Colonic mucosa (tissue), 4 donors: ENCODE data around the gene CDK8. TPM values are rescaled to one million over a fixed set of nuclear protein-coding genes. Genes with fewer than 3 reads are reported as not detected.

Experiments
- DNase-seq: peaks from one replicate; pipeline ENCODE4 v3.0.0-alpha.2; 2020
- H3K27ac ChIP-seq: fragments of 200-600 bp; one replicate; pipeline ENCODE4 v1.8.0; 2021
- H3K27me3 ChIP-seq: fragments of 200-600 bp; one replicate; pipeline ENCODE4 v1.8.0; 2021
- H3K36me3 ChIP-seq: fragments of 200-600 bp; one replicate; pipeline ENCODE4 v1.8.0; 2021
- H3K4me1 ChIP-seq: fragments of 200-600 bp; one replicate; pipeline ENCODE4 v1.8.0; 2021; ENCODE audit warnings: mild to moderate bottlenecking
- H3K4me3 ChIP-seq: fragments of 200-600 bp; one replicate; pipeline ENCODE4 v1.8.0; 2021
- H3K9ac ChIP-seq, 2 donors: one replicate each; pipeline ENCODE4 v1.7.0; 2013; ENCODE audit warnings: control low read depth in 2 of 2, low read depth in 2 of 2, low read length in 2 of 2
- H3K9me3 ChIP-seq: fragments of 200-600 bp; one replicate; pipeline ENCODE4 v1.8.0; 2021
- intact Hi-C: fragments of 100-400 bp; cut with DNase I; formaldehyde crosslinking; loops from one replicate; pipeline ENCODE4 v1.14.1; 2022
- total RNA-seq, 2 donors: library from RNA; stranded (reverse); fragmentation: NEBNext Ultra II Directional in 1 of 2; extraction: Animal tissue kit (Norgen Biotek cat#: 25700) in 1 of 2; gene quantifications; one replicate each; pipeline ENCODE4 v1.2.1, GENCODE V29; 2021
- TF ChIP-seq, protein P1 (sequence below): fragments of 200-600 bp; IDR thresholded peaks from one replicate; pipeline ENCODE4 v1.8.0; 2022; ENCODE audit warnings: antibody characterized with exemption, mild to moderate bottlenecking
- donor health status: healthy.
- donor health status: DM: no; HTN: no; CAD: no.
- donor health status: DM: no; HTN: no; CAD: no.

Gene CDK8
- total RNA-seq, 2 donors from 2014 or later, result 22.7 to 31.8 TPM

GRCh38 chr13:26326562-26326961 is 72.6 kb downstream of the CDK8 start:
- Histone ChIP-seq H3K36me3 (no peaks in the 10 kb centered on the region), H3K4me3 (no peak overlapping the region), H3K27ac (no peak overlapping the region), H3K9me3 (no peaks in the 10 kb centered on the region), H3K4me1 (no peaks in the 10 kb centered on the region), H3K27me3 (no peaks in the 10 kb centered on the region), H3K9ac (no peak overlapping the region)
- TF ChIP-seq, protein P1, sequence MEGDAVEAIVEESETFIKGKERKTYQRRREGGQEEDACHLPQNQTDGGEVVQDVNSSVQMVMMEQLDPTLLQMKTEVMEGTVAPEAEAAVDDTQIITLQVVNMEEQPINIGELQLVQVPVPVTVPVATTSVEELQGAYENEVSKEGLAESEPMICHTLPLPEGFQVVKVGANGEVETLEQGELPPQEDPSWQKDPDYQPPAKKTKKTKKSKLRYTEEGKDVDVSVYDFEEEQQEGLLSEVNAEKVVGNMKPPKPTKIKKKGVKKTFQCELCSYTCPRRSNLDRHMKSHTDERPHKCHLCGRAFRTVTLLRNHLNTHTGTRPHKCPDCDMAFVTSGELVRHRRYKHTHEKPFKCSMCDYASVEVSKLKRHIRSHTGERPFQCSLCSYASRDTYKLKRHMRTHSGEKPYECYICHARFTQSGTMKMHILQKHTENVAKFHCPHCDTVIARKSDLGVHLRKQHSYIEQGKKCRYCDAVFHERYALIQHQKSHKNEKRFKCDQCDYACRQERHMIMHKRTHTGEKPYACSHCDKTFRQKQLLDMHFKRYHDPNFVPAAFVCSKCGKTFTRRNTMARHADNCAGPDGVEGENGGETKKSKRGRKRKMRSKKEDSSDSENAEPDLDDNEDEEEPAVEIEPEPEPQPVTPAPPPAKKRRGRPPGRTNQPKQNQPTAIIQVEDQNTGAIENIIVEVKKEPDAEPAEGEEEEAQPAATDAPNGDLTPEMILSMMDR, result no peak
- no peak for DNase-seq
- intact Hi-C loops, result no loop called here

DNA sequence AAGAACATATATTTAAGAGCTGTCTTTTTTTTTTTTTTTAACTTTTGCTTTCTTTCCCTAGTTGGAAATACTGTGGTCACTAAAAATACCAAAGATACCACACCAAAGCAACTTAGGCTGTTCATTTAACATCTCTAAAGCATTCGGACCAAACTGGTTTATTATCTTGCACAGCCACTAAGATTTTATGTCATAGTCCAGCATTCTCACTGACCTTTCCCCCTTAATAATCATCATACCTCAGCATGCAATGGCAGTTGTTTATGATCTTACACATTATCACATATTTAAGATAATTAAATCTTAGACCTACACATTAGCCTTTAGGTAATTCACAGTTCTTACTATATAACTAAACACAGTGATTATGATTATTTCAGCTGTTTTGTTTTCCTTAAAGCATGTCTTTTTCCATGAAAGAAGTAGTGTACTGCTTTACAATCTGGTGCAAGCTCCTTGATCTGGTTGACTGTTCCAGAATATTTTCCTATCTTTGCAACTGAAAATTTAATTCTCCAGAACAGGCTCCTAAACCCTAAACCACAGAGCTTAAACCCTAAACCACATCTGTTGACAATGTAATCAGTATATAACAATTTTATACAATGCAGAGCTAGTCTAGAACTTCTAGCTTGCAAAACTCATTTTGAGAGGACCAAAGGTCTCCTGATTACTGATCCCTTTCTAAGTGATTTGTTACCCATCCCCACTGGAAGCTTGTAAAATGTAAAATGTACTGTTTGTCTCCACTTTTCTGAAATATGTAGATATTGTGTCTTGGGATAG is 74.2 kb downstream of the CDK8 start:
- Histone ChIP-seq H3K4me3 (no peak overlapping the region), H3K27me3 (no peaks in the 10 kb centered on the region), H3K36me3 (no peaks in the 10 kb centered on the region), H3K27ac (no peak overlapping the region), H3K9me3 (no peaks in the 10 kb centered on the region), H3K9ac (no peak overlapping the region), H3K4me1 (no peaks in the 10 kb centered on the region)
- TF ChIP-seq, protein P1, result no peak
- no peak for DNase-seq
- intact Hi-C loops, result no loop called here

DNA sequence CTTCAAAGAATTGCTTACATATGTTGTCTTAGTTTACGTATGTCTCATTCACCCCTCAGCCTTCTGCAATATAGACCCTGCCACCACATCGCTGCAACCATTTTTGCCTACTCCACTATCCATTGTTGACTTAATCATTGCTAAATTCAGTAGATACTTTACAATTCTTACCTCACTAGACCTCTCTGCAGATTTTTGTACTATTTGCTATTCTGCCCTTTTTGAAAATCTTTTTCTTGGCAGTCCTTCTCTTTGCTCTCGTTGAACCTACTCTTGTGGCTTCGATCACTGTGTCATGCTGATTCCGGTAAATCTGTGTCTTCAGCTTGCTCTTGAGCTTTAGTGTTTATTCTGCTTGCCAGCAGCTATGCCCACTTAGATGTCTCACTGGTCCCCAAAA is 81.2 kb downstream of the CDK8 start:
- Histone ChIP-seq H3K36me3 (no peaks in the 10 kb centered on the region), H3K9ac (no peak overlapping the region), H3K27me3 (no peaks in the 10 kb centered on the region), H3K9me3 (no peaks in the 10 kb centered on the region), H3K4me1 (no peaks in the 10 kb centered on the region), H3K4me3 (no peak overlapping the region), H3K27ac (no peak overlapping the region)
- DNase-seq, result no peak
- TF ChIP-seq, protein P1, result no peak
- intact Hi-C loops, result no loop called here

- H3K27ac ChIP-seq, result no peak overlapping the region
- no peak overlapping the region for H3K9ac ChIP-seq
- no peaks in the 10 kb centered on the region for H3K36me3 ChIP-seq
- intact Hi-C loops, result no loop called here
- no peak overlapping the region for H3K4me3 ChIP-seq
- no peak for DNase-seq
- TF ChIP-seq, protein P1, result no peak
- no peaks in the 10 kb centered on the region for H3K9me3 ChIP-seq
- no peaks in the 10 kb centered on the region for H3K27me3 ChIP-seq
- no peaks in the 10 kb centered on the region for H3K4me1 ChIP-seq
These were observed 86.9 kb downstream of the CDK8 start for GRCh38 chr13:26340807-26341206.

DNA sequence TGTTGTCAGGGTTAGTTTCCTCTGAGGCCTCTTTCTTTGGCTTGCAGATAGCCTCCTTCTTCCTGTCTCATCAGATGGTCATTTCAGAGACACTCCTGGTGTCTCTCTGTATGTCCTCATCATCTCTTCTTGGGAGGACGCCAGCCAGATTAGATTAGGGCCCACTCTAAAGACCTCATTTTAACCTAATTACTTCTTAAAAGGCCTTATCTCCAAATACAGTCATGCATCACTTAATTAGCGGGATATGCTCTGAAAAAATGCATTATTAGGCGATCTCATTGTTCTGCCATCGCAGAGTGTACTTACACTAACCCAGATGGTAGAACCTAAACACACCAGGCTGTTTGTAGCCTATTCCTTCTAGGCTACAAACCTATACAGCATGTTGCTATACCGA is 89.0 kb downstream of the CDK8 start:
- intact Hi-C loops, result no loop called here
- H3K4me1 ChIP-seq, result no peaks in the 10 kb centered on the region
- no peak for DNase-seq
- no peak overlapping the region for H3K27ac ChIP-seq
- H3K27me3 ChIP-seq, result no peaks in the 10 kb centered on the region
- no peaks in the 10 kb centered on the region for H3K36me3 ChIP-seq
- no peak overlapping the region for H3K4me3 ChIP-seq
- TF ChIP-seq, protein P1, result no peak
- H3K9me3 ChIP-seq, result no peaks in the 10 kb centered on the region
- H3K9ac ChIP-seq, result no peak overlapping the region
